GM12801 (cell line): ENCODE data around the gene XPR1.

Source experiments
- TF ChIP-seq, protein P1 (sequence below): IDR thresholded peaks from one replicate; pipeline ENCODE4 v1.5.1; 2011; ENCODE audit warnings: control low read depth; ENCODE audit not compliant: insufficient read length; ENCODE audit errors: extremely low read depth

Gene XPR1

DNA sequence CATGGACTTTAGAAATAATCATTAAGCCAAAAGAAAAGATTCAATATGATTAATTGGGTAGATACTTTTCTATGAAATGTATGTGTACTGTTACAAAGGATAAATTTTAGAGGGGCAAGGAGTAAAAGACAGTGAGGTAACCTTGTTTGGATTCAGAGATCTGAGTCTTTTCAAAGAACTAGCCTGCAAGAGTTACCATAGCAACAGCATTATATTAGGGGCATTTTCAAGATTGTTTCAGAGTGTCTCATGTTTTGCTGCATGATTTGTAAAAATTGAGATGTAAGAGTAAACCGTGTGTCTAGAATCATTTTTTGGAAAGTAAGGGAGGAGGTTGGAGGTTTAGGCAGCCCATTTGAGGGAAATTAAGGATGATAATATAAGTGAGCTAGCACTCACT, 210.2 kb downstream of the XPR1 start:
- TF ChIP-seq, protein P1, sequence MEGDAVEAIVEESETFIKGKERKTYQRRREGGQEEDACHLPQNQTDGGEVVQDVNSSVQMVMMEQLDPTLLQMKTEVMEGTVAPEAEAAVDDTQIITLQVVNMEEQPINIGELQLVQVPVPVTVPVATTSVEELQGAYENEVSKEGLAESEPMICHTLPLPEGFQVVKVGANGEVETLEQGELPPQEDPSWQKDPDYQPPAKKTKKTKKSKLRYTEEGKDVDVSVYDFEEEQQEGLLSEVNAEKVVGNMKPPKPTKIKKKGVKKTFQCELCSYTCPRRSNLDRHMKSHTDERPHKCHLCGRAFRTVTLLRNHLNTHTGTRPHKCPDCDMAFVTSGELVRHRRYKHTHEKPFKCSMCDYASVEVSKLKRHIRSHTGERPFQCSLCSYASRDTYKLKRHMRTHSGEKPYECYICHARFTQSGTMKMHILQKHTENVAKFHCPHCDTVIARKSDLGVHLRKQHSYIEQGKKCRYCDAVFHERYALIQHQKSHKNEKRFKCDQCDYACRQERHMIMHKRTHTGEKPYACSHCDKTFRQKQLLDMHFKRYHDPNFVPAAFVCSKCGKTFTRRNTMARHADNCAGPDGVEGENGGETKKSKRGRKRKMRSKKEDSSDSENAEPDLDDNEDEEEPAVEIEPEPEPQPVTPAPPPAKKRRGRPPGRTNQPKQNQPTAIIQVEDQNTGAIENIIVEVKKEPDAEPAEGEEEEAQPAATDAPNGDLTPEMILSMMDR, result no peak

DNA sequence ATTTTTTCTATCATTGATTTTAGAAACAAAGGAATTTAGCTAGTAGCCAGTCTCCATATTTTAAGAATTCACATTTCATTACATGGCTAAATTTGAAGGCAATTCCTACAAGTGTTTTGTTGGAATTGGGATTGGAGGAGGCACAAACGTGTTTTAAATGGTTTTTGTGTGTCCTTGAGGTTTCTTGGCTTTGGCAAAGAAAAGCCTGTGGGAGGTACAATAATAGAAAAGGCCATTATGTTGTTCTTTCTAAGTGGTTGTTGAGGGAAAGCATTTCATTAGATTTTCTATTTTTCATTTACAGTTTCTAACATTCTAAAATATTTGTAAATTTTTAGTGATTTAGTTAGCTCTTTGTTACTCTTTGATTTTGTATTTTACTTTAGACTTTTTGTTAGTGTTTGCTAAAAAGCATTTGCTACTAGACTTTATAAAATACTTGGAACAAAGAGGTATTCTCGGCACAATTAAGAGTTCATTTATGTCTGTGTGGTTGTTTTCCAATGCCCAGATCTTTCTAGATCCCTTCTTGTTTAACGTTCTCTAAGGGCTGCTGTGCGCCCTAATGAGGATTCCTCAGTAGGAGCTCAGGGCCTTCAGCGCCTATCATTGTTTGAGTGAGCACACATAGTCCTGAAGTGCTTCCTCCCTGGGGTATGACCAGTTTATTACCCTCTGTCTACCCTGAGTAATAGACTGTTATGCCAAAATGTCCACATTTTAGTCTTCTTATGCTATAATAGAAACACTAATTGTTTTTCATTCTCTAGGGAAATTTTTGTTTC, 210.9 kb downstream of the XPR1 start:
- TF ChIP-seq, protein P1, result no peak

DNA sequence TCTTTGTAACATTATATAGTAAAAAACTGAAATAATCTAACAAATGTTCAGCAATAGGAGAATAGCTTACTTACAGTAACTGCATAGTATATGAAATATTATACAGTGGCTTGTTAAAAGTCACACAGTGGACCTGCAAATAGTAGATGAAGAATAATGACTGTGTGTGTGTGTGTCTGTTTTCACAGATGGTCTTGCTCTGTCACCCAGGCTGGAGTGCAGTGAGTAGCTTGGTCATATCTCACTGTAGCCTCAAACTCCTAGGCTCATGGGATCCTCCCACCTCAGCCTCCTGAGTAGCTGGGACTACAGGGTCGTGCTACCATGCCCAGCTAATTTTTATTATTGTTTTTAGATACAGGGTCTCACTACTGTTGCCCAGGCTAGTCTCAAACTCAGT, 213.5 kb downstream of the XPR1 start:
- TF ChIP-seq, protein P1, result no peak

DNA sequence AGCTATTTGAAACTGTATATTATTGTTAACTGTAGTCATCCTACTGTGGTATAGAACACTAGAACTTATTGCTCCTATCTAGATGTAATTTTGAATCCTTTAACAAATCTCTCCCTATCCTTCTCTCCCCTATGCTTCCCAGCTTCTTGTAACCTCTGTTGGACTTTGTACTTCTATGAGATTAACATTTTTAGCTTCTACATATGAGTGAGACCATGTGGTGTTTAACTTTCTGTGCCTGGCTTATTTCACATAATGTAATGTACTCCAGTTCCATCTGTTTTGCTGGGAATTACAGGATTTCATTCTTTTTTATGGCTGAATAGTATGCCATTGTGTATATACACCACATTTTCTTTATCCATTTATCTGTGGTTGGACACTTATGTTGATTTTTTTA, 216.4 kb downstream of the XPR1 start:
- TF ChIP-seq, protein P1, result no peak

DNA sequence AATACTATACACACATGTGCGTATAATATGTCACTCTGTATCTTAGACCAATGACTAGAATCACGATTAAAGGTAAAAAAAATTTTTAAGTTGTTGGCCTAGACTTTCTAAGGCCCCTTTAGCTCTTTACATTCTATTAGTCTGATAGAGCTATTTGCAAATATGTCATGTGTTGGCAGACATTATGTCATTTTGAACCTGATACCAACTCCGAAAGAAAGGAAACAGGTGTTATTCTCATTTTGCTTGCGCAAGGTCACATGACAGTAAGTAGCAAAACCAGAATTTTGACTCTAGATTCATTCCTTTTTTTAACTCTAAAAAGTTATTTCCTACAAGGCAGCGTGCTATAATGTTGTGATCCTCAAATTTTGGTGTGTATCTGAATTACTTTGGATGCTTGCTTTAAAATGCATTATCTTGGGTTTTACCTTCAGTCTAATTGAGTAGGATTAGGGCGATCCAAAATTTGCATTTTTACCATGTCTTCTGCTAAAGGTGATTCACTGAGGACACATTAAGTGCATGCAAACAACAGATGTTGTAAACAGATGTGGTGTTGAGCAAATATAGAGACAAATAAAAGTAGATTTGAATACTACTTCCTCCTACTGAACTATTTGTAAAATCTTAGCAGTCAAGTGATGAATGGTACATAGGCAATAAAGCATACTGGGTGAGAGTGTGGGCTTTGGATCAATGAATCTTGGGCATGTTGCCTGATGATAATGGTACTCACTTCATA, 217.4 kb downstream of the XPR1 start:
- TF ChIP-seq, protein P1, result no peak

DNA sequence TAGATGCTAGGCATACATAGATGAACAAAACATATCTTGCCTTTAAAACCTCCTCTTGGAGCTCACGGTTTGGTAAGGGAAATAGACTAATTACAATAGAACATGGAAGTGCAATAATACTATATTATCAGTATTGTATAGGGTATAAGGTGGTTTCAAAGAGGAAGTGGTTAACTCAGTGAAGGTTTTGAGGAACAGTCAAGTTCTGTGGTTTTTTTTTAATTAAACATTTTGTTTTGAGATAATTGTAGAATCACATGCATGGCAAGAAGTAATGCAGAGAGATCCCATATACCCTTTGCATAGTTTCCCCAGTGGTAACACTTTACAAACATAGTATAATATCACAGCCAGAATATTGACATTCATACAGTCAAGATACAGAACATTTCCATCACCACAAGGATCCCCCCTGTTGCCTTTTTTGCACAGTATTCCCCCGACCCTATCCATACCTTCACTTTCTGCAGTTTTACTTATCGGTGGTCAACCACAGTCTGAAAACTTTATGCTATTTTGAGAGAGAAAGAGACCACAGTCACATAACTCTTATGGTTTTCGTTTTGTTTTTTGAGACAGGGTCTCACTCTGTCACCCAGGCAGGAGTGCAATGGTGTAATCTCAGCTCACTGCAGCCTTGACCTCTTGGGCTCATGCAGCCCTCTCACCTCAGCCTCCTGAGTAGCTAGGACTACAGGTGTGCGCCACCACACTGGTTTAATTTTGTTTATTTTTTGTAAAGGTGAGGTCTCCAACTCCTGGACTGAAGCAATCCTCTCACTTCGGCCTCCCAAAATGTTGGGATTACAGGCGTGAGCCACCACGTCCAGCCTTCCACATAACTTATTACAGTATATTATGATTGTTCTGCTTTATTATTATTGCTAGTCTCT, 220.4 kb downstream of the XPR1 start:
- TF ChIP-seq, protein P1, result no peak

DNA sequence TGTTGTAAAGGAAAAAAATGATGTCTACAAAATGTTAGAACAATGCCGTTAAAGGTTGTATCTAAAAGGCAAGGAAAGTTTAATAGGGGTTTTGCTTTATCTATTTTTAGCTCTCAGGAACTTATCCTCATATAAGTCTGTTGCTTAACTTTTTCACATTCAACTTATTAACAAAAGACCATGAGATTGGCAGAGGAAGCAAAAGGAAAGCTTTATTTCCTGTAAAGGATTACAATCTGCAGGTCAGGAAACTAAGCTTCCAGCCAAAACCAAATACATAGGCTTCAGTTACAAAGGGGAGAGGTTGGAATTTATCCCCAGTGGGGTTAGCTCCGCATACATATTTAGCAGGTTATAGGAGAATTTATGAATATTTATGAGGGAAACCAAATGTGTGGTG, 222.2 kb downstream of the XPR1 start:
- TF ChIP-seq, protein P1, result no peak
